NCI-H2171 (cell line): ENCODE results near the gene TMTC3.
"Not testable (repeated sequence)": the region's sequence is repeated elsewhere in the genome, so short reads cannot be mapped to it uniquely, and the experiment has no call there.

Experiments
- DNase-seq: peaks from one replicate; lab custom pipeline; 2025; lab: John Stamatoyannopoulos, UW

TMTC3 gene

GRCh38 chr12:88141774-88142609 lies at the start of gene TMTC3, which contains the start of gene CEP290:
Gene TMTC3 (plus strand): TSS chr12:88142307. CDS start chr12:88148316, 6,009 bp downstream.
Gene CEP290 (minus strand): TSS chr12:88142088. CDS start chr12:88141307, 781 bp downstream.
- peak; percentile 97 for DNase-seq

- DNase-seq, result peak; percentile 41
Observed at GRCh38 chr12:88092771-88093170, 49.3 kb upstream of the TMTC3 start.

GRCh38 chr12:88093573-88093972 lies 48.5 kb upstream of the TMTC3 start:
- DNase-seq, result no peak

- DNase-seq, result no peak
Observed at GRCh38 chr12:88108021-88108420, 34.1 kb upstream of the TMTC3 start.

- peak; percentile 6 for DNase-seq
Observed at GRCh38 chr12:88111074-88111652, 30.9 kb upstream of the TMTC3 start.

GRCh38 chr12:88113871-88114270 lies 28.2 kb upstream of the TMTC3 start:
- no peak for DNase-seq

- DNase-seq, result no peak
Observed at GRCh38 chr12:88122666-88123065, 19.4 kb upstream of the TMTC3 start.

- DNase-seq, result no peak
Observed at GRCh38 chr12:88127099-88127498, 15.0 kb upstream of the TMTC3 start.

- DNase-seq, result no peak
Observed at GRCh38 chr12:88127855-88128254, 14.3 kb upstream of the TMTC3 start.

GRCh38 chr12:88132392-88132791 lies 9.7 kb upstream of the TMTC3 start:
- DNase-seq, result no peak

GRCh38 chr12:88133181-88133580 lies 8.9 kb upstream of the TMTC3 start:
- not testable (repeated sequence) for DNase-seq

- DNase-seq, result not testable (repeated sequence)
Observed at GRCh38 chr12:88139711-88140110, 2.4 kb upstream of the TMTC3 start.

GRCh38 chr12:88141425-88141773 lies 708 bp upstream of the TMTC3 start:
- DNase-seq, result no peak

- DNase-seq, result no peak
Observed at GRCh38 chr12:88142610-88142991, 494 bp downstream of the TMTC3 start.

GRCh38 chr12:88144037-88144436 lies 1.9 kb downstream of the TMTC3 start:
- DNase-seq, result no peak

GRCh38 chr12:88144546-88145468 lies 2.7 kb downstream of the TMTC3 start:
- no peak for DNase-seq

GRCh38 chr12:88145567-88146505 lies 3.7 kb downstream of the TMTC3 start:
- DNase-seq, result no peak

- DNase-seq, result no peak
Observed at GRCh38 chr12:88150063-88150462, 8.0 kb downstream of the TMTC3 start.

- no peak for DNase-seq
Observed at GRCh38 chr12:88153959-88154358, 11.9 kb downstream of the TMTC3 start.

- DNase-seq, result no peak
Observed at GRCh38 chr12:88156075-88156654, 14.1 kb downstream of the TMTC3 start.

- DNase-seq, result no peak
Observed at GRCh38 chr12:88163371-88163770, 21.3 kb downstream of the TMTC3 start.
